H1 (cell line): ENCODE results near the gene B4GALNT3. TPM values are rescaled to one million over a fixed set of nuclear protein-coding genes. Genes with fewer than 3 reads are reported as not detected.

Source experiments
- ASH2L ChIP-seq: fragments of 200-600, 300-600 bp; sonication (generic); IDR thresholded peaks from one replicate; pipeline ENCODE4 v1.7.1; 2017; ENCODE audit warnings: low read length
- BRCA1 ChIP-seq: IDR thresholded peaks from 2 replicates; pipeline ENCODE4 v1.6.1; 2012; ENCODE audit warnings: low read depth, low read length, improper control_type of control experiment
- FOSL1 ChIP-seq: IDR thresholded peaks from 2 replicates; pipeline ENCODE4 v1.6.1; 2011; ENCODE audit warnings: mild to moderate bottlenecking, low read depth, low read length, moderate library complexity; ENCODE audit not compliant: insufficient read depth
- RBBP5 ChIP-seq: IDR thresholded peaks from 2 replicates; pipeline ENCODE4 v1.7.1; 2012; ENCODE audit warnings: low read depth, mild to moderate bottlenecking, inconsistent platforms, low read length, moderate library complexity, borderline replicate concordance
- polyA plus RNA-seq, 7 experiments: library from polyadenylated mRNA; depleted of rRNA in 3 of 7; stranded (reverse) in 5 of 7; unstranded in 2 of 7; fragments of >200 nt in 5 of 7; fragments of 200-250 nt in 2 of 7; gene quantifications; 1 replicate in 5 of 7; 2 replicates in 1 of 7; 4 replicates in 1 of 7; pipeline versions ENCODE4 v1.2.1 to v1.2.3, GENCODE V29; 2011 to 2013; ENCODE audit warnings: missing spikeins in 2 of 7, mixed read lengths in 2 of 7
- total RNA-seq: library from RNA; stranded (reverse); fragmentation: NEBNext Ultra II Directional; extraction: Animal tissue kit (Norgen Biotek cat#: 25700); gene quantifications from 2 replicates; pipeline ENCODE4 v1.2.1, GENCODE V29; 2021

B4GALNT3 gene
- total and polyA plus RNA-seq, 2 of the 8 experiments (the other 6 are each of a cell fraction or from before 2014, with no cell fraction given): 12.5 to 20.3 TPM

DNA sequence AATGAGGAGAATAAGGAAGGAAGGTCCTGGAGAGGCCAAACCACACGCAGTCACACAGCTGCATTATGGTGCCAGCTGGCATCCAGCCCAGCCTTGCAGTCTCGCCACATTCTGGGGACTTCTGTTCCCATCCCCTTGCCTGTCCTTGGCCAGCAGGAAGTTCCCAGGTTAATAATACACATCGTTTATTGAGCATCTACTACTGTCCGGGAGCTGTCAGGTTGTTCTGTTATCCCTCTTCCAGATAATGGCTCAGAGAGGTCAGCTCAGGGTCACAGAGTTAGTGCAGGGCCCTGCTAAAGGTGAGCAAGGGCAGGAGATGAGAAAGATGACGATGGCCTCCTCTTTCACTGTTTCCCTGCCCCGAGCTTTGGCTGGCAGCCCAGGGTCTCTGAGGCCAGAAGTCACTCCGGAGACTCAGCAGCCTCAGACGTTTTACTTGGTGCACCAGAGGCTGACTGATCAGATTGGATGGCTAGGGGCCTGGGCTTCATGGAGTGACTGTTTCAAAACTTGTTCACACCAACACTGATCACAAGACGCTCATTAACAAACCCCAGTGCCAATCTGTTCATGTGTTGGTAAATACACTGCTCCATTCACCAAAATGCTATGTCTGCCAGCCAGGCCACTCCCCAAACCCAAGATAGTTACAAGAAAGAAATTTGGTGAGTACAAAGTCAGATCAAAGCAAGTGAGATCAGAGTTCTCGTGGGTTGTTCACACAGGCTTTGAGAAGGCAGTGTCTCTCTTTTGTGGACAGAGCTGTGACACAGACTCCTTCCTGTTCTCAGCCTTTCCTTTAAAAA lies 79.2 kb downstream of the B4GALNT3 start (continued):
- TF ChIP-seq RBBP5 (no peak), FOSL1 (no peak), ASH2L (no peak), BRCA1 (no peak)
